Measurements from ENCODE around the gene TOLLIP. TPM values are rescaled to one million over a fixed set of nuclear protein-coding genes. Genes with fewer than 3 reads are reported as not detected.

TOLLIP gene
- total RNA-seq, 5 donors from 2014 or later (not counting 1 experiment from before 2014, with no cell fraction given), result 44.4 to 54.1 (median 50.8) TPM

DNA sequence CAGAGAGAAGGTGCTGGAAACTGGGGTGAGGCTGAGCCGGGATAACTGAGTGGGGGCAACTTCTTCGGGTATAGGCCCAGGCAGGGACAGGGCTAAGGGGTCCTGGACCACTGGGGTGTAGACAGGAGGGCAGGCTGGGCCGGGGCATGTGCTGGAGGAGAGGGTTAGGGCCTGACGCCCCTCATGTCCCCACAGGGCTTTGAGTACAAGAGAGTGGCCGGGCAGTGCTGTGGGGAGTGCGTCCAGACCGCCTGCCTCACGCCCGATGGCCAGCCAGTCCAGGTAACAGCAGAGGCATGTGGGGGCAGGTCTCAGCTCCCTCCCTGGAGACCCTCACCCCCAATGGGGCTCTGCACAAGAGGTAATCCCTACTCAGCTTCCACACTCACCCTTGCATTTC is 49.9 kb downstream of the TOLLIP start:
- ATAC-seq (replicated peaks in 1 of 4) (no peak), DNase-seq (no peak)
- Histone ChIP-seq H3K9me3 (no peaks in the 10 kb centered on the region), H3K4me1 (ENCODE audit: control insufficient read depth in 1 of 2, extremely low read depth in 1 of 2, insufficient read depth in 2 of 2, low read length in 2 of 2) (peaks cover 3 to 22% of the 10 kb centered on the region in 2 experiments), H3K27ac (ENCODE audit: low read length) (no peak overlapping the region), H3K36me3 (ENCODE audit: control insufficient read depth in 2 of 2, extremely low read depth in 1 of 2, insufficient read depth in 1 of 2, low read length in 1 of 2) (no peaks in the 10 kb centered on the region), H3K27me3 (replicated peaks in 1 of 2; ENCODE audit: control insufficient read depth in 2 of 2, extremely low read depth in 1 of 2, insufficient read depth in 2 of 2, low read length in 1 of 2) (peaks cover 0 to 9% of the 10 kb centered on the region in 2 experiments), H3K4me3 (ENCODE audit: control insufficient read depth in 1 of 2, extremely low read depth in 1 of 2, low read length in 1 of 2) (no peak overlapping the region)
- ChIA-PET CTCF (no interaction called here), POLR2A (no interaction called here)
- Mint-ChIP-seq H3K9me3 (peaks cover 0 to 2% (median 2%) of the 10 kb centered on the region in 3 donors), H3K27me3 (no peaks in the 10 kb centered on the region), H3K4me1 (peaks cover 10 to 16% (median 16%) of the 10 kb centered on the region in 3 donors), H3K4me3 (no peak overlapping the region), H3K27ac (no peak overlapping the region), H3K36me3 (peaks cover 2% of the 10 kb centered on the region)
- 83% methylated on average over 5 of the region's 9 CpGs for WGBS (ENCODE audit: insufficient coverage)

DNA sequence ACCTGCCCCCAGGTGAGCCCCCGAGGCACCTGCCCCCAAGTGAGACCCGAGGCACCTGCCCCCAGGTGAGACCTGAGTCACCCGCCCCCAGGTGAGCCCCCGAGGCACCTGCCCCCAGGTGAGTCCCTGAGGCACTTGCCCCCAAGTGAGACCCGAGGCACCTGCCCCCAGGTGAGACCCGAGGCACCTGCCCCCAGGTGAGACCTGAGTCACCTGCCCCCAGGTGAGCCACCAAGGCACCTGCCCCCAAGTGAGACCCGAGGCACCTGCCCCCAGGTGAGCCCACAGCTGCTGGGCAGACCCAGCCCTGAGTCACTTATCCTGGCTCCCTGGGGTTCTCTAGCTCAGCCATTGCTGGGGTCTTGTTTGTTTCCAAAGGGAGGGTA is 50.4 kb downstream of the TOLLIP start:
- Histone ChIP-seq H3K4me3 (ENCODE audit: control insufficient read depth in 1 of 2, extremely low read depth in 1 of 2, low read length in 1 of 2) (no peak overlapping the region), H3K36me3 (ENCODE audit: control insufficient read depth in 2 of 2, extremely low read depth in 1 of 2, insufficient read depth in 1 of 2, low read length in 1 of 2) (no peaks in the 10 kb centered on the region), H3K27me3 (replicated peaks in 1 of 2; ENCODE audit: control insufficient read depth in 2 of 2, extremely low read depth in 1 of 2, insufficient read depth in 2 of 2, low read length in 1 of 2) (peaks cover 0 to 9% of the 10 kb centered on the region in 2 experiments), H3K4me1 (ENCODE audit: control insufficient read depth in 1 of 2, extremely low read depth in 1 of 2, insufficient read depth in 2 of 2, low read length in 2 of 2) (peaks cover 3 to 22% of the 10 kb centered on the region in 2 experiments), H3K27ac (ENCODE audit: low read length) (no peak overlapping the region), H3K9me3 (no peaks in the 10 kb centered on the region)
- ATAC-seq (replicated peaks in 1 of 4) (no peak), DNase-seq (no peak)
- Mint-ChIP-seq H3K9me3 (no peaks in the 10 kb centered on the region), H3K4me1 (peaks cover 10 to 11% (median 11%) of the 10 kb centered on the region in 3 donors), H3K36me3 (no peaks in the 10 kb centered on the region), H3K4me3 (no peak overlapping the region), H3K27ac (no peak overlapping the region), H3K27me3 (no peaks in the 10 kb centered on the region)
- ChIA-PET POLR2A (no interaction called here), CTCF (no interaction called here)
- 88% methylated on average over 3 of the region's 7 CpGs for WGBS (ENCODE audit: insufficient coverage)

DNA sequence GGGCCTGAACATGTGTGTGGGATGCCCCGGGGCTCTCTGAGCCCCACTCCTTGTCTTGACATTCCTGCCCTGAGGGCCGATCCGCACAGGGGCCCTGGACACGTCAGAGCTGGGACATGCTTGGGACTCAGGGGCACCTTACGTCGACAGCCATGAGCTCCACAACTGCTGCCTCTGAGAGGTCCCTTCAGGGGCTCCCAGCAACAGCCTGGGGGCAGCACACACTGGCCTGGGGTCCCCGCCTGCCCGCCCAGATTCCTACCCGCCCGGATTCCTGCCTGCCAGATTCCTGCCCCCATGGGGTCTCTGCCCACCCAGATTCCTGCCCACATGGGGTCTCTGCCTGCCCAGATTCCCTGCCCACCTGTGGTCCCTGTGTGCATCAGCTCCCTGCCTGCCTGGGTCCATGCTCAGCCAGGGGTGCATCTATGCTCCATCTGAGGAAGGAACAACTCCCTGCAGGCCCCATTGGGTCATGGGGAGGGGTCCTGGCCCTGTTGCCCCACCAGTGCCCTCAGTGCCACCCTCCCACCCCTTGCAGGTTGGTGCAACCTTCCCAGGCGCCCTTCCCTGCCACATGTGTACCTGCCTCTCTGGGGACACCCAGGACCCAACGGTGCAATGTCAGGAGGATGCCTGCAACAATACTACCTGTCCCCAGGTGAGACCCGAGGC is 50.9 kb downstream of the TOLLIP start:
- ATAC-seq (replicated peaks in 1 of 4) (no peak), DNase-seq (no peak)
- no peak overlapping the region for H3K4me3 Mint-ChIP-seq
- H3K27me3 Mint-ChIP-seq, result no peaks in the 10 kb centered on the region
- Histone ChIP-seq H3K27me3 (replicated peaks in 1 of 2; ENCODE audit: control insufficient read depth in 2 of 2, extremely low read depth in 1 of 2, insufficient read depth in 2 of 2, low read length in 1 of 2) (peaks cover 0 to 9% of the 10 kb centered on the region in 2 experiments), H3K9me3 (no peaks in the 10 kb centered on the region), H3K27ac (ENCODE audit: low read length) (no peak overlapping the region), H3K36me3 (ENCODE audit: control insufficient read depth in 2 of 2, extremely low read depth in 1 of 2, insufficient read depth in 1 of 2, low read length in 1 of 2) (no peaks in the 10 kb centered on the region), H3K4me3 (ENCODE audit: control insufficient read depth in 1 of 2, extremely low read depth in 1 of 2, low read length in 1 of 2) (no peak overlapping the region), H3K4me1 (ENCODE audit: control insufficient read depth in 1 of 2, extremely low read depth in 1 of 2, insufficient read depth in 2 of 2, low read length in 2 of 2) (peaks cover 3 to 21% of the 10 kb centered on the region in 2 experiments)
- H3K27ac Mint-ChIP-seq, result no peak overlapping the region
- no peaks in the 10 kb centered on the region for H3K36me3 Mint-ChIP-seq
- H3K4me1 Mint-ChIP-seq, result peaks cover 10 to 11% (median 10%) of the 10 kb centered on the region in 3 donors
- CTCF ChIA-PET, result no interaction called here
- H3K9me3 Mint-ChIP-seq, result no peaks in the 10 kb centered on the region
- 73% methylated on average over 13 of the region's 13 CpGs for WGBS (ENCODE audit: insufficient coverage)
- POLR2A ChIA-PET, result no interaction called here

DNA sequence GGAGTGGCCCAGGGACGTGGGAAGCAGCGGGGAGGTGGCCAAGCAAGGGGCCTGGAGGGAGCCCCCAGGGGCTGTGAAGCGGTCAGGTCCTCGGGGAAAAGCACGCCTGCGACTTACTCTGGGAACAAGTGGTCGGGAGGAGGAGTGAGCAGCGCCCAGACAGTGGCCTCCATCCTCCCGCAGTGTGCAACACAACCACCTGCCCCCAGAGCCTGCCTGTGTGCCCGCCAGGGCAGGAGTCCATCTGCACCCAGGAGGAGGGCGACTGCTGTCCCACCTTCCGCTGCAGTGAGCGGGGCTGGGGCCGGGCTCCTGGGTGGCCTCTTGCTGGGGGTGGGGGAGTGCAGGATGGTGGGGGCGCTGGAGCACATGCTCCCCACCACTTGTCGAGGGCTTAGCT is 51.5 kb downstream of the TOLLIP start:
- ChIA-PET CTCF (no interaction called here), POLR2A (no interaction called here)
- H3K9me3 Mint-ChIP-seq, result no peaks in the 10 kb centered on the region
- no peaks in the 10 kb centered on the region for H3K27me3 Mint-ChIP-seq
- 94% methylated on average over 10 of the region's 16 CpGs for WGBS (ENCODE audit: insufficient coverage)
- Histone ChIP-seq H3K36me3 (ENCODE audit: control insufficient read depth in 2 of 2, extremely low read depth in 1 of 2, insufficient read depth in 1 of 2, low read length in 1 of 2) (no peaks in the 10 kb centered on the region), H3K9me3 (no peaks in the 10 kb centered on the region), H3K4me1 (ENCODE audit: control insufficient read depth in 1 of 2, extremely low read depth in 1 of 2, insufficient read depth in 2 of 2, low read length in 2 of 2) (peaks cover 3 to 15% of the 10 kb centered on the region in 2 experiments), H3K4me3 (ENCODE audit: control insufficient read depth in 1 of 2, extremely low read depth in 1 of 2, low read length in 1 of 2) (no peak overlapping the region), H3K27ac (ENCODE audit: low read length) (no peak overlapping the region), H3K27me3 (replicated peaks in 1 of 2; ENCODE audit: control insufficient read depth in 2 of 2, extremely low read depth in 1 of 2, insufficient read depth in 2 of 2, low read length in 1 of 2) (peaks cover 0 to 9% of the 10 kb centered on the region in 2 experiments)
- no peaks in the 10 kb centered on the region for H3K36me3 Mint-ChIP-seq
- no peak overlapping the region for H3K27ac Mint-ChIP-seq
- H3K4me3 Mint-ChIP-seq, result no peak overlapping the region
- peaks cover 7 to 10% (median 8%) of the 10 kb centered on the region in 3 donors for H3K4me1 Mint-ChIP-seq
- DNase-seq, result no peak
- no peak for ATAC-seq (replicated peaks in 1 of 4)

DNA sequence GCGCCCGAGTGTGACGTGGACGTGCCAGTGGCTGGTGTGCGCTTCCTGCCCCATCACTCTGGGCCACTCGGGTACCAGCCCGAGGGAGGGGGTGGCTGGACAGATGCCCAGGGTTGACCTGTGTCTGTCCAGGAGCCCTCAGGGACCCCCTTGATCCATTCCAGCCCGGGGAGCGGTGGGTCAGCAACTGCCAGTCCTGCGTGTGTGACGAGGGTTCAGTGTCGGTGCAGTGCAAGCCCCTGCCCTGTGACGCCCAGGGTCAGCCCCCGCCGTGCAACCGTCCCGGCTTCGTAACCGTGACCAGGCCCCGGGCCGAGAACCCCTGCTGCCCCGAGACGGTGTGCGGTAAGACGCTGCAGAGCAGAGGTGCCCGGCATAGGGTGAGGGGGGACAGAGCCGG is 52.1 kb downstream of the TOLLIP start:
- H3K4me3 ChIP-seq (ENCODE audit: control insufficient read depth in 1 of 2, extremely low read depth in 1 of 2, low read length in 1 of 2), result no peak overlapping the region
- 89% methylated on average over 25 of the region's 27 CpGs for WGBS (ENCODE audit: insufficient coverage)
- H3K36me3 ChIP-seq (ENCODE audit: control insufficient read depth in 2 of 2, extremely low read depth in 1 of 2, insufficient read depth in 1 of 2, low read length in 1 of 2), result no peaks in the 10 kb centered on the region
- DNase-seq (no peak), ATAC-seq (replicated peaks in 1 of 4) (no peak)
- Mint-ChIP-seq H3K27me3 (no peaks in the 10 kb centered on the region), H3K27ac (no peak overlapping the region), H3K4me1 (peaks cover 3 to 6% (median 3%) of the 10 kb centered on the region in 3 donors), H3K9me3 (no peaks in the 10 kb centered on the region), H3K4me3 (no peak overlapping the region), H3K36me3 (no peaks in the 10 kb centered on the region)
- ChIA-PET CTCF (no interaction called here), POLR2A (no interaction called here)
- no peaks in the 10 kb centered on the region for H3K9me3 ChIP-seq
- peaks cover 3 to 10% of the 10 kb centered on the region in 2 experiments for H3K4me1 ChIP-seq (ENCODE audit: control insufficient read depth in 1 of 2, extremely low read depth in 1 of 2, insufficient read depth in 2 of 2, low read length in 2 of 2)
- H3K27ac ChIP-seq (ENCODE audit: low read length), result no peak overlapping the region
- peaks cover 0 to 9% of the 10 kb centered on the region in 2 experiments for H3K27me3 ChIP-seq (replicated peaks in 1 of 2; ENCODE audit: control insufficient read depth in 2 of 2, extremely low read depth in 1 of 2, insufficient read depth in 2 of 2, low read length in 1 of 2)

DNA sequence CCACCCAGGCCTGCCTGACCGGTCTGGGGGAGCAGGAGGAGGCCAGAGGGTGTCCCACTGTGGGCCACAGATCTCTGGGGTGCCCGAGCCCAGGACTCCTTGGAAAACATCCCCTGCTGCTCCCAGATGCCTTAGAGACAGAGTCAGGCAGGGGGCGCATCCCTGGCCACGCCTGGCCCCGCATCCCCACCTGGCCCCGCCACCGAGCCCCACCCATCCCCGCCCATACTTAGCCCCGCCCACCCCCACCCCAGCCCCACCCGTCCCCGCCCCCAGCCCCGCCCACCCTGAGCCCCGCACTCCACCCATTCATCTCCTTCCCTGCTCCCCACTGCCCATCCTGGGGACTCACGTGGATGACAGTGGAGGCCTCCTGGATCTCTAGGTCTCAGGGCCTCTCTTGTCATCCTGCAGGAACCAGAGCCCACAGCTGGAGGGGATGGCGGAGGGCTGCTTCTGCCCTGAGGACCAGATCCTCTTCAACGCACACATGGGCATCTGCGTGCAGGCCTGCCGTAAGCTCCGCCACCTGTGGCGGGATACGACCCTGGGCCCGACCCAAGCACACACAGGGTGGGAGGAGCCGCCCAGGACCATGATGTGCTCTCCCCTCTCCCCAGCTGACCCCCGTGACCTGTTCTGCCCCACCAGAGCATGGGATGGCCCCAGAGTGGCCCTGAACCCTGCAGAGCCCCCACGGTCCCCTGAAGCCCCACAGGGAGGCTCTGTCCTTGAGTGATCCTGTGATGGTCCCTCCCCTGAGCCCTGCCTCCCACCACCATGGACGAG is 53.0 kb downstream of the TOLLIP start:
- no peaks in the 10 kb centered on the region for H3K4me1 Mint-ChIP-seq
- no peak overlapping the region for H3K4me3 Mint-ChIP-seq
- no peak for ATAC-seq (replicated peaks in 1 of 4)
- Histone ChIP-seq H3K27ac (ENCODE audit: low read length) (no peak overlapping the region), H3K9me3 (no peaks in the 10 kb centered on the region), H3K4me3 (ENCODE audit: control insufficient read depth in 1 of 2, extremely low read depth in 1 of 2, low read length in 1 of 2) (no peak overlapping the region), H3K36me3 (ENCODE audit: control insufficient read depth in 2 of 2, extremely low read depth in 1 of 2, insufficient read depth in 1 of 2, low read length in 1 of 2) (no peaks in the 10 kb centered on the region), H3K27me3 (replicated peaks in 1 of 2; ENCODE audit: control insufficient read depth in 2 of 2, extremely low read depth in 1 of 2, insufficient read depth in 2 of 2, low read length in 1 of 2) (peaks cover 0 to 9% of the 10 kb centered on the region in 2 experiments), H3K4me1 (ENCODE audit: control insufficient read depth in 1 of 2, extremely low read depth in 1 of 2, insufficient read depth in 2 of 2, low read length in 2 of 2) (peaks cover 0 to under 1% of the 10 kb centered on the region in 2 experiments)
- POLR2A ChIA-PET, result no interaction called here
- no peaks in the 10 kb centered on the region for H3K36me3 Mint-ChIP-seq
- no peak for DNase-seq
- H3K9me3 Mint-ChIP-seq, result no peaks in the 10 kb centered on the region
- no peaks in the 10 kb centered on the region for H3K27me3 Mint-ChIP-seq
- WGBS (ENCODE audit: insufficient coverage), result 85% methylated on average over 7 of the region's 26 CpGs
- CTCF ChIA-PET, result no interaction called here
- H3K27ac Mint-ChIP-seq, result no peak overlapping the region

Measured in T-cell (primary cell).